ENCODE results near the gene UGT2B28. TPM values are rescaled to one million over a fixed set of nuclear protein-coding genes. Genes with fewer than 3 reads are reported as not detected.
A peak's percentile ranks its signal among the peaks of the same experiment; 100 is the strongest.
"Not testable (repeated sequence)": the region's sequence is repeated elsewhere in the genome, so short reads cannot be mapped to it uniquely, and the experiment has no call there.

The UGT2B28 gene
- total and polyA plus RNA-seq, 2 experiments from 2014 or later: 0.73 TPM; not detected in 1

GRCh38 chr4:69317669-69318298 lies 37.5 kb downstream of the UGT2B28 start:
- H3K27ac ChIP-seq; H4K20me1 ChIP-seq (ENCODE audit: insufficient read depth, poor library complexity, severe bottlenecking); H3K9me3 ChIP-seq (ENCODE audit: low read depth); H3K4me3 ChIP-seq; H3K4me1 ChIP-seq (ENCODE audit: insufficient read depth); H3K36me3 ChIP-seq (replicated peaks; ENCODE audit: insufficient read depth, low read depth); H3K27me3 ChIP-seq; H3K9me2 ChIP-seq (replicated peaks; ENCODE audit: insufficient read depth); H3K79me2 ChIP-seq; H3K4me2 ChIP-seq: not testable (repeated sequence)
- peak; percentile 53 for DNase-seq (ENCODE audit: low spot score)
- H2AFZ ChIP-seq: peak overlapping the region; percentile 18
- peak; percentile 78 for TF ChIP-seq CTCF (IDR thresholded peaks at IDR 0.05; ENCODE audit: poor library complexity)
- 40% methylated on average over 3 of the region's 3 CpGs for WGBS (ENCODE audit: low lambda C conversion rate, missing lambda C conversion rate)

GRCh38 chr4:69321153-69321729 lies 41.0 kb downstream of the UGT2B28 start:
- WGBS (ENCODE audit: low lambda C conversion rate, missing lambda C conversion rate): 85% methylated on average over 2 of the region's 2 CpGs
- no peak for DNase-seq (ENCODE audit: low spot score)
- no peaks in the 10 kb centered on the region for H3K79me2 ChIP-seq
- H3K4me3 ChIP-seq: no peak overlapping the region
- no peaks in the 10 kb centered on the region for H3K9me3 ChIP-seq (ENCODE audit: low read depth)
- no peaks in the 10 kb centered on the region for H3K36me3 ChIP-seq (replicated peaks; ENCODE audit: insufficient read depth, low read depth)
- H2AFZ ChIP-seq: no peak overlapping the region
- no peaks in the 10 kb centered on the region for H3K27me3 ChIP-seq
- no peaks in the 10 kb centered on the region for H3K4me1 ChIP-seq (ENCODE audit: insufficient read depth)
- H3K4me2 ChIP-seq: no peak overlapping the region
- H3K9me2 ChIP-seq (replicated peaks; ENCODE audit: insufficient read depth): no peaks in the 10 kb centered on the region
- no peak for TF ChIP-seq EZH2phosphoT487 (IDR thresholded peaks at IDR 0.05; ENCODE audit: low read depth, severe bottlenecking, unreplicated experiment)
- no peak for TF ChIP-seq CTCF (IDR thresholded peaks at IDR 0.05; ENCODE audit: poor library complexity)
- no peak for TF ChIP-seq EZH2 (IDR thresholded peaks at IDR 0.05; ENCODE audit: borderline replicate concordance)
- no peaks in the 10 kb centered on the region for H4K20me1 ChIP-seq (ENCODE audit: insufficient read depth, poor library complexity, severe bottlenecking)
- H3K27ac ChIP-seq: no peak overlapping the region

- no peaks in the 10 kb centered on the region for H4K20me1 ChIP-seq (ENCODE audit: insufficient read depth, poor library complexity, severe bottlenecking)
- no peak overlapping the region for H2AFZ ChIP-seq
- no peaks in the 10 kb centered on the region for H3K36me3 ChIP-seq (replicated peaks; ENCODE audit: insufficient read depth, low read depth)
- no peaks in the 10 kb centered on the region for H3K27me3 ChIP-seq
- TF ChIP-seq EZH2 (IDR thresholded peaks at IDR 0.05; ENCODE audit: borderline replicate concordance): no peak
- TF ChIP-seq EZH2phosphoT487 (IDR thresholded peaks at IDR 0.05; ENCODE audit: low read depth, severe bottlenecking, unreplicated experiment): no peak
- TF ChIP-seq CTCF (IDR thresholded peaks at IDR 0.05; ENCODE audit: poor library complexity): no peak
- H3K4me1 ChIP-seq (ENCODE audit: insufficient read depth): no peaks in the 10 kb centered on the region
- H3K27ac ChIP-seq: no peak overlapping the region
- no peaks in the 10 kb centered on the region for H3K9me3 ChIP-seq (ENCODE audit: low read depth)
- H3K4me2 ChIP-seq: no peak overlapping the region
- no peak for DNase-seq (ENCODE audit: low spot score)
- no peak overlapping the region for H3K4me3 ChIP-seq
- H3K79me2 ChIP-seq: no peaks in the 10 kb centered on the region
- 79% methylated on average over 2 of the region's 2 CpGs for WGBS (ENCODE audit: low lambda C conversion rate, missing lambda C conversion rate)
- H3K9me2 ChIP-seq (replicated peaks; ENCODE audit: insufficient read depth): no peaks in the 10 kb centered on the region
Measured at GRCh38 chr4:69322055-69322454, 41.8 kb downstream of the UGT2B28 start.

Measured in hepatocyte (in vitro differentiated cells).